ENCODE results near the gene PLOD3. TPM values are rescaled to one million over a fixed set of nuclear protein-coding genes. Genes with fewer than 3 reads are reported as not detected.

The PLOD3 gene
- total RNA-seq, 2 experiments from 2014 or later: 37.1 to 43.4 TPM

GRCh38 chr7:101245147-101245668, 27.8 kb upstream of the PLOD3 start:
- Mint-ChIP-seq H3K27ac (peak overlapping the region; percentile 92), H3K27me3 (no peaks in the 10 kb centered on the region), H3K4me3 (peak overlapping the region; percentile 95), H3K36me3 (peaks cover 20% of the 10 kb centered on the region), H3K4me1 (ENCODE audit: low read depth) (peaks cover 25% of the 10 kb centered on the region), H3K9me3 (no peaks in the 10 kb centered on the region)
- ChIA-PET CTCF (interaction anchor here (0.9 to 3.7 kb wide), 8 partner anchors 9 to 102 kb away, joined by 3 to 62 read pairs (median 24); partner anchors contain the start of genes PLOD3 and ZNHIT1), POLR2A (interaction anchor here (0.7 to 2.0 kb wide), 6 partner anchors 9 to 355 kb away, joined by 3 to 26 read pairs (median 3); partner anchors contain the start of genes IFT22, PLOD3, UFSP1 and ZNHIT1)
- DNase-seq: no peak
- intact Hi-C loops (cut with micrococcal nuclease): loop anchor here (2.0 kb wide), 2 partner anchors 52 to 80 kb away; partner anchors contain the start of gene VGF

GRCh38 chr7:101244375-101245146, 27.2 kb upstream of the PLOD3 start, which contains the start of gene FIS1:
FIS1 (minus strand) TSS chr7:101245081; CDS start chr7:101245004, 77 bp downstream.
- H3K27me3 Mint-ChIP-seq: no peaks in the 10 kb centered on the region
- H3K4me3 Mint-ChIP-seq: peak within 1 kb of the TSS; percentile 95
- peak; percentile 95 for DNase-seq
- intact Hi-C loops (cut with micrococcal nuclease): loop anchor here (1.0 to 2.0 kb wide), 4 partner anchors 8 to 80 kb away; partner anchors contain the start of genes VGF and ZNHIT1
- H3K27ac Mint-ChIP-seq: peak within 1 kb of the TSS; percentile 92
- ChIA-PET CTCF (interaction anchor here (0.7 to 3.7 kb wide), 22 partner anchors 10 to 369 kb away, joined by 3 to 62 read pairs (median 4); partner anchors contain the start of genes PLOD3, SRRT, TRIM56 and ZNHIT1), POLR2A (interaction anchor here (0.5 to 2.0 kb wide), 9 partner anchors 8 to 355 kb away, joined by 3 to 26 read pairs (median 3); partner anchors contain the start of genes IFT22, PLOD3, UFSP1 and ZNHIT1)
- H3K4me1 Mint-ChIP-seq (ENCODE audit: low read depth): peaks cover 22% of the 10 kb centered on the region
- H3K9me3 Mint-ChIP-seq: no peaks in the 10 kb centered on the region
- peaks cover 22% of the 10 kb centered on the region for H3K36me3 Mint-ChIP-seq

GRCh38 chr7:101243646-101244374, 26.4 kb upstream of the PLOD3 start:
- DNase-seq: peak; percentile 24
- Mint-ChIP-seq H3K36me3 (peaks cover 22% of the 10 kb centered on the region), H3K4me3 (peak overlapping the region; percentile 95), H3K4me1 (ENCODE audit: low read depth) (peaks cover 22% of the 10 kb centered on the region), H3K27me3 (no peaks in the 10 kb centered on the region), H3K27ac (peak overlapping the region; percentile 92), H3K9me3 (no peaks in the 10 kb centered on the region)
- ChIA-PET POLR2A (interaction anchor here (0.7 to 2.0 kb wide), 7 partner anchors 9 to 354 kb away, joined by 3 to 26 read pairs (median 3); partner anchors contain the start of genes PLOD3, UFSP1 and ZNHIT1), CTCF (interaction anchor here (0.6 to 3.7 kb wide), 23 partner anchors 10 to 369 kb away, joined by 3 to 62 read pairs (median 4); partner anchors contain the start of genes PLOD3, SRRT, TRIM56 and ZNHIT1)
- intact Hi-C loops (cut with micrococcal nuclease): loop anchor here (1.0 to 2.0 kb wide), 4 partner anchors 8 to 79 kb away; partner anchors contain the start of genes VGF and ZNHIT1

GRCh38 chr7:101241443-101242349, 24.3 kb upstream of the PLOD3 start:
- intact Hi-C loops (cut with micrococcal nuclease): no loop called here
- no peak overlapping the region for H3K27ac Mint-ChIP-seq
- POLR2A ChIA-PET: interaction anchor here (0.6 kb wide), 1 partner anchor 1226 kb away, joined by 3 read pairs; no protein-coding TSS in a partner anchor
- CTCF ChIA-PET: interaction anchor here (0.8 to 3.7 kb wide), 3 partner anchors 24 to 98 kb away, joined by 5 to 62 read pairs (median 9); partner anchors contain the start of genes PLOD3 and ZNHIT1
- no peaks in the 10 kb centered on the region for H3K27me3 Mint-ChIP-seq
- H3K9me3 Mint-ChIP-seq: no peaks in the 10 kb centered on the region
- no peak for DNase-seq
- peaks cover 19% of the 10 kb centered on the region for H3K4me1 Mint-ChIP-seq (ENCODE audit: low read depth)
- no peak overlapping the region for H3K4me3 Mint-ChIP-seq
- peaks cover 21% of the 10 kb centered on the region for H3K36me3 Mint-ChIP-seq

GRCh38 chr7:101241015-101241363, 23.6 kb upstream of the PLOD3 start:
- CTCF ChIA-PET: interaction anchor here (0.8 to 2.4 kb wide), 2 partner anchors 50 to 97 kb away, joined by 5 to 9 read pairs; no protein-coding TSS in a partner anchor
- POLR2A ChIA-PET: no interaction called here
- Mint-ChIP-seq H3K4me3 (no peak overlapping the region), H3K27ac (no peak overlapping the region), H3K4me1 (ENCODE audit: low read depth) (peaks cover 19% of the 10 kb centered on the region), H3K27me3 (no peaks in the 10 kb centered on the region), H3K36me3 (peaks cover 21% of the 10 kb centered on the region), H3K9me3 (no peaks in the 10 kb centered on the region)
- intact Hi-C loops (cut with micrococcal nuclease): no loop called here
- DNase-seq: no peak

- intact Hi-C loops (cut with micrococcal nuclease): no loop called here
- no peak for DNase-seq
- H3K36me3 Mint-ChIP-seq: peaks cover 16% of the 10 kb centered on the region
- no peaks in the 10 kb centered on the region for H3K9me3 Mint-ChIP-seq
- CTCF ChIA-PET: interaction anchor here (0.8 to 2.4 kb wide), 2 partner anchors 51 to 96 kb away, joined by 5 to 9 read pairs; no protein-coding TSS in a partner anchor
- H3K4me3 Mint-ChIP-seq: no peak overlapping the region
- POLR2A ChIA-PET: no interaction called here
- H3K27me3 Mint-ChIP-seq: no peaks in the 10 kb centered on the region
- H3K27ac Mint-ChIP-seq: no peak overlapping the region
- H3K4me1 Mint-ChIP-seq (ENCODE audit: low read depth): peaks cover 14% of the 10 kb centered on the region
Observed at GRCh38 chr7:101240226-101241014, 23.0 kb upstream of the PLOD3 start.

- H3K4me3 Mint-ChIP-seq: no peak overlapping the region
- no peak overlapping the region for H3K27ac Mint-ChIP-seq
- CTCF ChIA-PET: no interaction called here
- intact Hi-C loops (cut with micrococcal nuclease): no loop called here
- DNase-seq: no peak
- H3K4me1 Mint-ChIP-seq (ENCODE audit: low read depth): peaks cover 10% of the 10 kb centered on the region
- H3K9me3 Mint-ChIP-seq: no peaks in the 10 kb centered on the region
- H3K27me3 Mint-ChIP-seq: no peaks in the 10 kb centered on the region
- H3K36me3 Mint-ChIP-seq: peaks cover 12% of the 10 kb centered on the region
- POLR2A ChIA-PET: no interaction called here
Observed at GRCh38 chr7:101239951-101240220, 22.5 kb upstream of the PLOD3 start.

- Mint-ChIP-seq H3K27ac (no peak overlapping the region), H3K9me3 (no peaks in the 10 kb centered on the region), H3K4me3 (no peak overlapping the region), H3K36me3 (peaks cover 10% of the 10 kb centered on the region), H3K4me1 (ENCODE audit: low read depth) (peaks cover 10% of the 10 kb centered on the region), H3K27me3 (no peaks in the 10 kb centered on the region)
- ChIA-PET CTCF (no interaction called here), POLR2A (no interaction called here)
- no peak for DNase-seq
- intact Hi-C loops (cut with micrococcal nuclease): no loop called here
Observed at GRCh38 chr7:101239191-101239950, 22.0 kb upstream of the PLOD3 start.

GRCh38 chr7:101238226-101239182, 21.1 kb upstream of the PLOD3 start:
- ChIA-PET POLR2A (interaction anchor here (1.6 kb wide), 1 partner anchor 21 kb away, joined by 5 read pairs; the partner anchor contains the start of genes PLOD3 and ZNHIT1), CTCF (no interaction called here)
- Mint-ChIP-seq H3K27me3 (no peaks in the 10 kb centered on the region), H3K27ac (no peak overlapping the region), H3K36me3 (peaks cover 10% of the 10 kb centered on the region), H3K4me1 (ENCODE audit: low read depth) (peaks cover 3% of the 10 kb centered on the region), H3K4me3 (no peak overlapping the region), H3K9me3 (no peaks in the 10 kb centered on the region)
- intact Hi-C loops (cut with micrococcal nuclease): no loop called here
- DNase-seq: no peak

All from activated CD4-positive, alpha-beta memory T cell treated with anti-CD3 and anti-CD28 coated beads for 36 hours (primary cell).